Stimulated activated CD8-positive, alpha-beta memory T cell treated with anti-CD3 and anti-CD28 coated beads, Interleukin-12 subunit alpha, Interleukin-12 subunit beta, amount 100 ng/mL, for 1 hour (primary cell): Measurements from ENCODE around the gene CACNA1D.
"Not testable (repeated sequence)": the region's sequence is repeated elsewhere in the genome, so short reads cannot be mapped to it uniquely, and the experiment has no call there.

Experiments
- DNase-seq: peaks from one replicate; pipeline ENCODE4 v3.0.0-alpha.2; 2020; ENCODE audit warnings: low read depth

CACNA1D gene

GRCh38 chr3:53526704-53527055 is 32.3 kb downstream of the CACNA1D start:
- no peak for DNase-seq

DNA sequence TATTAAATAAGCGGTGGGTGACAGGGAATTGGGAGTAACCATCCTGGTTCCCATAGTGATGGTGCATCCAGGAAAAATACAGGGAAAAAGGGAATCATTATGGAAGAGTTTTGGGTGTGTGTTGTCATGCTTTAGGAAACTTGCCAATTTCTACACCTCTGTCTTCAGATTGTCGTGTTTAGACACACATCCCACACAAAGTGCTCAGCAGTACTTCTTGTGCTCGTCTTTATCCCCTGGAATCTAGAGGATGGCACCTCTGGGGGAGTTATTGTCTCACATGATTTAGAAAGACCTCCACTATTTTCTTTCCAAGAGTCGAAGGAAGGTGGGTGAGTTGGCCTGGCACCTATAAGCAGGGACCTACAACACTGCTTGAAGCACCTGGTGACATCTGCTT is 35.8 kb downstream of the CACNA1D start:
- no peak for DNase-seq

GRCh38 chr3:53531749-53532148 is 37.3 kb downstream of the CACNA1D start:
- no peak for DNase-seq

DNA sequence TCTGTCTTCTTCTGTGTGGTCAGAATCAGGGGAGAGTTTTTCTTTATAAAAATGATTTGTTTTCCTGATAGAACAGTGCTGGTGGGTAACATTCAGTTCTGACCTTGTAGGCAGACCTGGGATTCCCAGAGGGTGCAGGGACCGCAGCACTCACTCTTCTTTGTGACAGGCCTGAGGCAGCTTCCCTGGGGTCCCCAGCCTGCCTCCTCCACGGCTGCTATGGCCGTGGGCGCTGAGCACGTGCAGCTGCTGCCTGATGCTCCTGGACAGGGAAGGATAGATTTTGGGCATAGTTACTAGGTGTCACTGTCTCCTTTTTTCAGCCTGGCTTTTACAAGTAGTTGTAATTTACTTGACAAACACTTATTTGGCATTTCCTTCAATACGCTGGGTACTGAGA is 39.1 kb downstream of the CACNA1D start:
- no peak for DNase-seq

DNA sequence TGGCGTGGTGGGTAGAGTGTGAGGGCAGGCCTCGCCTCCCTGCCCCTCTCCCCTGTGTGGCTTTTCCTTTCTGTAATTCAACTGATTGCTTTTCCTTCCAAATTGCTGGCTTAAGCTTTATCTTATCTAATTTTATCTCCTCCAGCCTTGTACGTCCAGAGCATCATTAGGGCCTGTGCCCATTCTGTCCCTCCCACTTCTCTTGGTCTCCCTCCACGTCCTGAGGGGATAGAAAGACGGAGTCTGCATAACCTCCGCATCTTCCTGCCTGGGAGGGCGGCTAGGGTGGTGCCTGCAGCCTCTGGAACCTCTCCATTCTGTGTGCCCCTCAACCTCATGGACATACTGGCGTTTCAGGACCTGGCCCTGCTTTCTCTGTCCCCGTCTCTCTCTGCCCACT is 39.8 kb downstream of the CACNA1D start:
- no peak for DNase-seq

GRCh38 chr3:53534676-53535400 is 40.4 kb downstream of the CACNA1D start:
- DNase-seq, result no peak

- DNase-seq, result no peak
These were observed 41.9 kb downstream of the CACNA1D start for GRCh38 chr3:53536282-53536681.

GRCh38 chr3:53544357-53544756 is 49.9 kb downstream of the CACNA1D start:
- no peak for DNase-seq

DNA sequence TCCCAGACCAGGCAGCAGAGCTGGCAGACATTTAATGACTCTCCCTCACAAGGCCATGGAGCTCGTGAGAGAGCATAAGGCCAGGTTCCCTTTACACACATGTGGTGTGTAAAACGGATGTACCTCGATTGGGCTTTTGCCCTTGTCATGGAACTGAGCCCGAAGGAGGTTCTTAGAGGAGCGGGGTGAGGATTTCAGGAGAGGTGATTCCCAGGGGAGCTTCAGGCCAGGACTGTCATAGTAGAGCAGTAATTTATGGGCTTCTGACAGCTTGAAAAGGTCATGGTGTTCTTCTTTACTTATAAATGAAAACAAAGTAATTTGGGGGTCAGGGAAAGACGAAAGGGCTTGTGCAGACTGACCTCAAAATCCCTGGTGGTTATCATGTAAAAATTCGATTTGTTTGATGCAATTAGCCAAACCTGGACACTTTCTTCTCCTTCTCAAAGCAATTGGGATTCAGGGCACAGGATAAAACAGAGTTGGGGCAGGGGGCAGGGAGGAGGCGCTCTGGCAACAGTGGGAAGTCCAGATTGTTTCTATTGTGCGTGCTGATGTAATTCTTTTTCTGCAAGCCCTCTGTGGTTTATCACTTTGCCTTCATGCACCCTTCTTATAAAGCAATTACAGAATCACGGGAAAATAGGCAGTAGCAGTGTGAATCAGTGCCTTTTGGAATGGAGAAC is 51.0 kb downstream of the CACNA1D start:
- no peak for DNase-seq

DNA sequence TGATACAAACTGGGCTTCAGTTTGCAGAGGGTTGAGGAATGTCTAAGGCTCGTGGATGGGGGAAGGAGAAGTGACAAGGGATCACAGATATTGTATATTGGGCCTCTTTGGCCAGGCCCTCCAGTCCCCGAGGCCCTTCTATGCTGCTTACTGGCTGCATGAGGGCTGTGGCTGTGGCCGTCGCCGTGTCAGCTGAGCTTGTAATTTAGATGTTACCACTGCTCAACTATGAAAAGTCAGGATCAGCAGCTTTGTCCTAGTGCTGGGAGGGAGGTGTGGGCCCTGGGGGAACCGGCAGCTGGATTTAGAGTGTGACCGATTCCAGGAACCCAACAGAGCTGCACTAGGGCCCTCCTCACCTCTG is 51.6 kb downstream of the CACNA1D start:
- DNase-seq, result no peak

- DNase-seq, result no peak
These were observed 52.9 kb downstream of the CACNA1D start for GRCh38 chr3:53547327-53547726.

DNA sequence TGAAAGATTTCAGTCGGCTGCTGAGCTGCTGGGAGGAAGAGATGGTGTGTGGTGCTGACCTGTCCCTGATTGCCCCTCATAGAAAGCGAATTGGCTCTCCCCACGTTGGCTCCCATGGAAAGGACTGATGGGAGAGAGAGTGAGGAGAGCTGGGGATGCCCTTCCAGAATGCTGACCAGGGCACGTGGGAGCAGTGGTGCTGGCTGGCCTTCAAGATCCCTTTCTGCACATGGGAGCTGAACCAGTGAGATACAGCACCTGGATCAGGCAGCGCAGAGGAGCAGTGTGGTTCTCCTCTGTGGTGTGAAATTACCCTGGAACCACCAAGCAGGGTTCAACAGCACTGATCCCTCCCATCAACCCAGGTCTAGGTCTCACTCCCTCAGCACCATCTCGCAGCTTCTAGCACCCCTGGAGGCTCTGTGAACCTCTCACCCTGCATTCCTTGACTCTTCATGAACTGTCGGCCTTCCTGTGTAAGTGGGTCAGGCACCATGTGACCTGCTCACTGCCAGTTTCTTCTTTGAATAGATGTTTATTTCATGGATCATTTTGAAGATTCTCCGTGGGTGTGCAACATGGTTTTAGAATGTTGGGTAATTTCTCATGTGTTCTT is 55.7 kb downstream of the CACNA1D start:
- DNase-seq, result no peak

- no peak for DNase-seq
These were observed 56.9 kb downstream of the CACNA1D start for GRCh38 chr3:53551324-53551723.

- DNase-seq, result no peak
These were observed 58.3 kb downstream of the CACNA1D start for GRCh38 chr3:53552730-53553129.

GRCh38 chr3:53553200-53553599 is 58.8 kb downstream of the CACNA1D start:
- DNase-seq, result no peak

- no peak for DNase-seq
These were observed 60.2 kb downstream of the CACNA1D start for GRCh38 chr3:53554559-53555067.

DNA sequence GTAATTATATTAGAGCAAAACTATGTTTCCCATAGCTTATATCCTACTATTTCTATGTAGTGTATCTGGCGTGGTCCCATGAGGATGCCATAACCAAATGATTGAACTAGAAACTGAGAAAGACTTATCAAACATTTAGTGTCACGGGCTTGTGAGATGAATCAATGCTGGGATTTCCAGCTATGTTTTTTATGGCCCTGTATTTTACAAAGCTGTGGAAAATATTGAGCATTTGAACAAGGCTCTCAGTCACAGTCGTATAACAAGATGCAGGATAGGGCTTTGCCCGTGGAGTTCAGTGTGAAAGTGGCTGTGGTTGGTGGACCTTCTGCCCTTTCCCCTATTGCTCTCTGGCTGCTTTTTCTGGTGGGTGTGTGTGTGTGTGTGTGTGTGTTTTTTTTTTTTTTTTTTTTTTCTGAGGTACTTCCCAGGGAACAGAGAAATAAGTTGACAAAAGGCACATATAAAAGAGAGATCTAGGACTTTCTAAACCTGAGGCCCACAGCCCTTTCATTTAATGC is 60.7 kb downstream of the CACNA1D start:
- no peak for DNase-seq

- DNase-seq, result no peak
These were observed 72.2 kb downstream of the CACNA1D start for GRCh38 chr3:53566461-53567145.

- DNase-seq, result no peak
These were observed 75.7 kb downstream of the CACNA1D start for GRCh38 chr3:53570081-53570480.

DNA sequence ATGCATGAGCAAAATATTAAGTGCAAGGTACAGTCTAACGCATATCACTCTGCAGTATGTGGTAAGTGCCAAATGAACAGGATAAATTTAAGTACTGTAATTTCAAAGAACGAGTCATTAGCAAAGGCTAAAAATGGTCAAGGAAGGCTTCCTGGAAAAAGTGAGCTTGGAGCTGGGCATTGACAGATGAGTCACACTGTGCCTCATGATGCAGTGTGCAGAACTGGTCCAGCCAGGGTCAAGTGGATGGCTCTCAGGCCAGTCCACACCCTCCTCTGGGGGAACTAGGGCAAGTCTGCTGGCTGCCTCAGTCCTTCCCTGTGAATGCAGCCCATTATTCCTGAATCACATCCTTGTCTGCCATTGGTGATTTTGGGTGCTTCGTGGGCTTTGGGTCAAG is 76.3 kb downstream of the CACNA1D start:
- DNase-seq, result no peak

GRCh38 chr3:53571264-53571663 is 76.9 kb downstream of the CACNA1D start:
- no peak for DNase-seq

GRCh38 chr3:53572184-53572583 is 77.8 kb downstream of the CACNA1D start:
- DNase-seq, result not testable (repeated sequence)

DNA sequence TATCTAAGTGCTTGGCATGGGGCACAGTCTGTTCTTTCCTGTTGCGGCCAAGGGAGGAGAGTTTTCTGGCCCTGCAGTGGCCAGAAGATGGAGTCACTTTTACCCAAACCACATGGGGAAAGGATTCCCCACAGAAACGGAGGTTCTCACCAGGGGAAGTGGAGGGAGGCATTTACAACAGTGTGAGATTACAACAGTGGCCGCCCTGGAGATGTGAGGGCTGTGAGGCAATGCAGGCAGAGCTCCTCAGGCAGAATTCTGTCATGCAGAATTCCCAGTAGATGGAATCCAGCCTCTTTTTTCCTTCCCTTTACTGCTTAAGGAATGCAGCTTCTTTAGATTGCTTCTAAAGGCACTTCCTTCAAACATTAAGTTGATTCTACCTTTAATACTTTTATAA is 83.1 kb downstream of the CACNA1D start:
- DNase-seq, result no peak
